ENCODE measurements around the gene NAP1L1. TPM values are rescaled to one million over a fixed set of nuclear protein-coding genes. Genes with fewer than 3 reads are reported as not detected.

NAP1L1 gene
- total RNA-seq, 1 experiment from 2014 or later, result 493 TPM

- Mint-ChIP-seq H3K9me3 (ENCODE audit: unreplicated experiment) (peaks cover 6% of the 10 kb centered on the region), H3K27me3 (ENCODE audit: insufficient read depth, unreplicated experiment) (no peaks in the 10 kb centered on the region), H3K27ac (ENCODE audit: low read depth, unreplicated experiment) (no peak overlapping the region), H3K36me3 (ENCODE audit: insufficient read depth, unreplicated experiment) (no peaks in the 10 kb centered on the region), H3K4me3 (ENCODE audit: unreplicated experiment) (no peak overlapping the region), H3K4me1 (ENCODE audit: insufficient read depth, unreplicated experiment) (no peaks in the 10 kb centered on the region)
- intact Hi-C loops (cut with micrococcal nuclease), result no loop called here
- TF ChIP-seq CTCF (IDR thresholded peaks at IDR 0.05; ENCODE audit: unreplicated experiment), result no peak
- POLR2A ChIA-PET, result interaction anchor here (0.8 kb wide), 1 partner anchor 23 kb away, joined by 3 read pairs; no protein-coding TSS in a partner anchor
- no TSS peak for BruUV-seq (replicated peaks)
- CTCF ChIA-PET, result no interaction called here
- no peak for DNase-seq (ENCODE audit: unreplicated experiment)
Observed at GRCh38 chr12:76008428-76008827, 76.1 kb downstream of the NAP1L1 start.

DNA sequence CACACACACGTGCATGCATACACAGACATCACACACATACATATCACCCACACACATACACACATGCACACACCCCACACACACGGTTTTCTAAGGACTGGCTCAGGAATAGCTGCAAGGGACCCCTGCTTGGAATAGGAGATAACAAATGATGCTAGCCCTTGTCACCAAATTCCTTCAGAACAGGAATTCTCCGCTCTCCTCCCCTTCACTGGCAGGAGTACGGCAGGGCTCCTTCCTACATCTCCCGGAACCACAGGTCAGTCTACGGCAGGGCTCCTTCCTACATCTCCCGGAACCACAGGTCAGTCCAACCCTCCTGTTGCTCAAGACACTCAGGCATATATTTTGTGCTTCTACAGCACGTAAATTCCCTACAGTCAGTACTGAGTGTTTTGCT lies 76.8 kb downstream of the NAP1L1 start:
- DNase-seq (ENCODE audit: unreplicated experiment), result no peak
- POLR2A ChIA-PET, result no interaction called here
- Mint-ChIP-seq H3K27ac (ENCODE audit: low read depth, unreplicated experiment) (no peak overlapping the region), H3K4me3 (ENCODE audit: unreplicated experiment) (no peak overlapping the region), H3K36me3 (ENCODE audit: insufficient read depth, unreplicated experiment) (no peaks in the 10 kb centered on the region), H3K4me1 (ENCODE audit: insufficient read depth, unreplicated experiment) (no peaks in the 10 kb centered on the region), H3K9me3 (ENCODE audit: unreplicated experiment) (peaks cover 6% of the 10 kb centered on the region), H3K27me3 (ENCODE audit: insufficient read depth, unreplicated experiment) (no peaks in the 10 kb centered on the region)
- intact Hi-C loops (cut with micrococcal nuclease), result no loop called here
- CTCF ChIA-PET, result no interaction called here
- no TSS peak for BruUV-seq (replicated peaks)
- no peak for TF ChIP-seq CTCF (IDR thresholded peaks at IDR 0.05; ENCODE audit: unreplicated experiment)

DNA sequence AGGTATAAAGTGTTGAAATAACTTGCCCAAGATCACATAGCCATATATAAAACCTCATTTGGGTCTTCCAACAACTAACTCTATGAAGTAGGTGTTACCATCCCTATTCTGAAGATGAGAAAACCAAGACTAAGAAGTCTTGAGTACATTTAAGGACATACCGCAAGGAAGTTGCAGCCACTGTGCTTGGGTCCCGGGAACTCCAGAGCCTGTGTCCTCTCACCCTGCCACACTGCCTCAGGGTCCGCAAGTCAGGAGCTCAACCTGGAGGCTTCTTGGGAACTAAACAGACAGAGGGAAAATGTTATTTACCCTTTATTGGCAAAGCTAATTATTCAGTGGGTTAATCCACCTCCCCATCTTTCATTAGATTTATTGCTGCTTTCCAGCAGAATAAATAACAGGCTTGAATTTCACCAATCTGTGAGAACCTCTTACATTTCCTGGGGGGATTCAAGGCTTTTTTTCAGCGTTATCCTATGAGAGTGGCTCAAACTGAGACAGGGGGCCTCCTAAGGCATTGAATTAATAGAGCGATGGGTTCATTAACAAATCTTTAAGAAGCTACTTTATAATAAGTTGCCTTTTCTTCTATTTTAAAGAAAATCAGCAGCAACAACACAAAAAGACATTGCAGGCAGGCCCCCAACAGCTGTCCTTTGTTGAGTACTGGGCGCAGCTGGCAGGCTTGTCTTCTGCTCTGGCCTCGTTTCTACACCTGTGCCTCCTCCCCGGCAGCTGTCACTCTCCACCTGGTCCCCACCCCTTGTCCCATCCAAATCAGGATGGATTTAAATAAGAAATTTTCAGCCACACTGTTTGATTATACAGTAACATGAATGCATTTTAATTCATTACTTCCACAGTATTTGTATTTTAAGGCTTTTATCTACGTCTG lies 78.2 kb downstream of the NAP1L1 start:
- BruUV-seq (replicated peaks), result no TSS peak
- ChIA-PET CTCF (interaction anchor here (0.5 to 1.1 kb wide), 2 partner anchors 21 to 23 kb away, joined by 3 to 5 read pairs; no protein-coding TSS in a partner anchor), POLR2A (interaction anchor here (0.6 kb wide), 1 partner anchor 438 kb away, joined by 3 read pairs; no protein-coding TSS in a partner anchor)
- TF ChIP-seq CTCF (IDR thresholded peaks at IDR 0.05; ENCODE audit: unreplicated experiment), result no peak
- Mint-ChIP-seq H3K4me1 (ENCODE audit: insufficient read depth, unreplicated experiment) (no peaks in the 10 kb centered on the region), H3K27ac (ENCODE audit: low read depth, unreplicated experiment) (no peak overlapping the region), H3K9me3 (ENCODE audit: unreplicated experiment) (peaks cover 6% of the 10 kb centered on the region), H3K4me3 (ENCODE audit: unreplicated experiment) (no peak overlapping the region), H3K27me3 (ENCODE audit: insufficient read depth, unreplicated experiment) (no peaks in the 10 kb centered on the region), H3K36me3 (ENCODE audit: insufficient read depth, unreplicated experiment) (no peaks in the 10 kb centered on the region)
- intact Hi-C loops (cut with micrococcal nuclease), result no loop called here
- DNase-seq (ENCODE audit: unreplicated experiment), result no peak

- Mint-ChIP-seq H3K27me3 (ENCODE audit: insufficient read depth, unreplicated experiment) (no peaks in the 10 kb centered on the region), H3K9me3 (ENCODE audit: unreplicated experiment) (peaks cover 6% of the 10 kb centered on the region), H3K4me1 (ENCODE audit: insufficient read depth, unreplicated experiment) (peaks cover 11% of the 10 kb centered on the region), H3K36me3 (ENCODE audit: insufficient read depth, unreplicated experiment) (no peaks in the 10 kb centered on the region), H3K4me3 (ENCODE audit: unreplicated experiment) (no peak overlapping the region), H3K27ac (ENCODE audit: low read depth, unreplicated experiment) (no peak overlapping the region)
- no TSS peak for BruUV-seq (replicated peaks)
- ChIA-PET CTCF (interaction anchor here (0.5 kb wide), 1 partner anchor 581 kb away, joined by 3 read pairs; no protein-coding TSS in a partner anchor), POLR2A (interaction anchor here (1.0 to 1.4 kb wide), 3 partner anchors 10 to 380 kb away, joined by 3 to 4 read pairs (median 3); partner anchors contain the start of gene PHLDA1)
- intact Hi-C loops (cut with micrococcal nuclease), result no loop called here
- no peak for TF ChIP-seq CTCF (IDR thresholded peaks at IDR 0.05; ENCODE audit: unreplicated experiment)
- DNase-seq (ENCODE audit: unreplicated experiment), result no peak
Observed at GRCh38 chr12:76003355-76003638, 81.2 kb downstream of the NAP1L1 start.

All from MCF 10A (cell line).